Stimulated activated CD8-positive, alpha-beta memory T cell treated with anti-CD3 and anti-CD28 coated beads, Interleukin-4, amount 100 ng/mL, for 24 hours (primary cell): ENCODE results near the gene C14orf180.

Experiments used
- DNase-seq: peaks from one replicate; pipeline ENCODE4 v3.0.0-alpha.2; 2020; ENCODE audit warnings: low read depth

The C14orf180 gene

GRCh38 chr14:104593710-104594136, 14.2 kb downstream of the C14orf180 start:
- no peak for DNase-seq

GRCh38 chr14:104594310-104595046, 14.9 kb downstream of the C14orf180 start:
- DNase-seq = no peak

- DNase-seq = no peak
These were observed 15.6 kb downstream of the C14orf180 start for GRCh38 chr14:104595116-104595675.

GRCh38 chr14:104595911-104596450, 16.4 kb downstream of the C14orf180 start:
- no peak for DNase-seq

GRCh38 chr14:104596451-104596918, 16.9 kb downstream of the C14orf180 start:
- no peak for DNase-seq

- no peak for DNase-seq
These were observed 17.4 kb downstream of the C14orf180 start for GRCh38 chr14:104596927-104597351.

GRCh38 chr14:104597576-104597975, 18.0 kb downstream of the C14orf180 start:
- DNase-seq = no peak

- no peak for DNase-seq
These were observed 18.7 kb downstream of the C14orf180 start for GRCh38 chr14:104598039-104598909.

GRCh38 chr14:104598910-104599273, 19.3 kb downstream of the C14orf180 start:
- no peak for DNase-seq

GRCh38 chr14:104599446-104599845, 19.9 kb downstream of the C14orf180 start:
- DNase-seq = no peak

- DNase-seq = no peak
These were observed 20.6 kb downstream of the C14orf180 start for GRCh38 chr14:104600141-104600643.

GRCh38 chr14:104600805-104601204, 21.2 kb downstream of the C14orf180 start:
- DNase-seq = no peak

GRCh38 chr14:104601786-104602185, 22.2 kb downstream of the C14orf180 start:
- no peak for DNase-seq

GRCh38 chr14:104602315-104602932, 22.9 kb downstream of the C14orf180 start:
- no peak for DNase-seq

GRCh38 chr14:104602933-104603325, 23.4 kb downstream of the C14orf180 start:
- no peak for DNase-seq

- no peak for DNase-seq
These were observed 24.3 kb downstream of the C14orf180 start for GRCh38 chr14:104603711-104604401.

GRCh38 chr14:104604458-104605449, 25.2 kb downstream of the C14orf180 start, which contains the start of gene TMEM179:
TSS of gene TMEM179 (minus strand) at chr14:104604772. CDS start at chr14:104604741, 31 bp downstream.
- DNase-seq = no peak

- no peak for DNase-seq
These were observed 30.1 kb downstream of the C14orf180 start for GRCh38 chr14:104609666-104610065.

GRCh38 chr14:104610749-104611310, 31.3 kb downstream of the C14orf180 start:
- DNase-seq = no peak
